GM21515 (cell line): ENCODE measurements around the gene GPR26.
"Not testable (repeated sequence)": the region's sequence is repeated elsewhere in the genome, so short reads cannot be mapped to it uniquely, and the experiment has no call there.

ENCODE experiments used
- ATAC-seq: cut with Tn5 transposase; IDR thresholded peaks from one replicate; pipeline ENCODE4 v1.9.1; 2021; ENCODE audit not compliant: unreplicated experiment

Gene GPR26

DNA sequence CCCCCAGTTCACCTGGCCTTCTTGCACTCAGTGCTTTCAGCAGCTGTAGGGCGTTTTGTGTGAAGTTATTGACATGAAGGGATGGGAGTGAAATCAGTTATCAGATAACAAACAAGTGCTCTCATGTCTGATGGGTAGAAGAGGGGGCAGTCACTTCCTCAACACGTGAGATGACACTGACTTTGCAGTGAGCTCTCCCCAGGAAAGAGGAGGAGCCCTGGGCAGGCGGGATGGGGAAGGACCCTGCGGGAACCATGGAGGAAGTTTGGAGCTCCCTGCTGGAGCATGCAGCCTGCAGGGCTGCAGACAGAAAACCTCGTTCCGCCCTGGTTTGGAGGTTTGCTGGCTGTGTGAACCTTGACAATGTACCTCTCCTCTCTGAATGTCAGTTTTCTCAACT is 38.7 kb downstream of the GPR26 start:
- no peak for ATAC-seq

GRCh38 chr10:123706236-123706635 is 40.1 kb downstream of the GPR26 start:
- no peak for ATAC-seq

- ATAC-seq = no peak
Observed at GRCh38 chr10:123715546-123715945, 49.4 kb downstream of the GPR26 start.

DNA sequence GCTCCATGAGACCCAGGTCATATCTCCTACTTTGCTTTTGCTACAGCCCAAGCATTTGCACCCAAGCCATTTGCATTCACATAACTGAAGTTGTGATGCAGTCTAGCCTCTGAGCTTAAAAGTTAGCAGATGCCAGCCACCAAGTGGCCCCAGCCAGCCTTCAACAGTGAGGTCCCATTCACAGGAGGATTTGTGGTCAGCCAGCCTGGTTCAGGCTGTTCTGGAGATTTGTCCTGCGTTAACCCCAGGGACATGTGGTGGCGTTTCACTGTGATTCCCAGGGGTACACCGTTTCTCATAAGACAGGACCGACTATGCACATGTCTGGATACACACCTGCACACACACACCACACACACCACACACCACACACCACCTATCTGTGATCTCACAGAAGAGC is 51.2 kb downstream of the GPR26 start:
- ATAC-seq = no peak

- no peak for ATAC-seq
Observed at GRCh38 chr10:123718544-123719060, 52.4 kb downstream of the GPR26 start.

- ATAC-seq = no peak
Observed at GRCh38 chr10:123720536-123720935, 54.4 kb downstream of the GPR26 start.

GRCh38 chr10:123721441-123722049 is 55.4 kb downstream of the GPR26 start:
- ATAC-seq = no peak

GRCh38 chr10:123722351-123722750 is 56.2 kb downstream of the GPR26 start:
- ATAC-seq = no peak

DNA sequence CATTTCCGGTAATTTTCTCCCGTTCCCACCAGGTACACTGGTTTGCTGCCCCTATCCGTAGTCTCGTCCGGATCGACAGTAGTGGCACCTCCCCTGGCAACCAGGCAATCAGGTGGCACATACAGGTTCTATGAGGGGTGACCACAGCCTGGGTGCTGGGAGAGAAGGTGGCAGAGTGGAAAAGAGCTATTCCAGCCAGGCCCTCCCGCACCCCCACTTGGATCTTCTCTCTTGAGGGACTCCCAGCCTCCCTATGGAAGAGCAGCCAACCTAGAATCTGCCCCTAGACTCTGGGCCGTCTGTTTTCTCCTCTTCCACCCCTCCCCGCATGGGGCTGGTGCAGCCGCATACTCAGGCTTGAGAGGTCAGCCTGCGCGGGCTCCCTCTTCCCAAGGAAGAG is 58.6 kb downstream of the GPR26 start:
- ATAC-seq = no peak

DNA sequence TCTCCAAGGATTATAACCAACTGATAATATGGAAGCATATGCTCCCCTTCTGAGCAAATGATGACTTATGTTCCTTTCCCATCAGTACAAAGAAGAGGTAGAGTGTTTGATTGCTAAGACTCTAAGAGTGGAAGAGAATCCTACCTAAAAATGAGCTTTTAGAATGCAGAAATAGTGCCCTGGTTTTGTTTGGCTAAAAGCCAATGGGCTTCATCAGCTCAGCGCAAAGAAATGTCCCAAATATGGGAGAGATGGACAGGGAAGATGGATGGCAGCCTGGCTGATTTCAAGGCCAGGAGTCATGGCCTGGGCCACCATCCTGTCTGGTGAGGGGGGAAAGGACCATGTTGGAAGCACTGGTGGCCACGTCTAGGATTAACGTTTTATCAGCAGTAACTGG is 60.2 kb downstream of the GPR26 start:
- no peak for ATAC-seq

DNA sequence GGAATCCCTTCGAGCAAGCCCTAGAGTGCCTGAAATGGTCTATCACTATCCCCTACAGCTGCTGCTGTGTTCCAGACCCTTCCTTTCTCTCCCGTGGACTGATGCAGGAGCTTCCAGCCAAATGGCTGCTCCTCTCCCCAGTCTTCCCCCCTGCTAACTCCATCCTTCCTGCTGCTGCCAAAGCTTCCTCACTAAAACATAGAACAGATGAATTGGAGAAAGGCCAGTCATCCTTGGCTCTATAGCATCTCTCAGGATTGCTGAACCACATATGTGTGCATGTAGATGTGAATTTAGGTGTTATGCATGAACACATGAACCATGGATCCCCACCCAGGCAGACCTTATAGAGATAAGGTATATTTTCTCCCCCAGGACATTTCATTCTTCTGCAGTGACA is 60.7 kb downstream of the GPR26 start:
- ATAC-seq = no peak

- ATAC-seq = no peak
Observed at GRCh38 chr10:123729523-123729922, 63.4 kb downstream of the GPR26 start.

GRCh38 chr10:123736917-123737316 is 70.8 kb downstream of the GPR26 start:
- not testable (repeated sequence) for ATAC-seq

- no peak for ATAC-seq
Observed at GRCh38 chr10:123741146-123741545, 75.0 kb downstream of the GPR26 start.

DNA sequence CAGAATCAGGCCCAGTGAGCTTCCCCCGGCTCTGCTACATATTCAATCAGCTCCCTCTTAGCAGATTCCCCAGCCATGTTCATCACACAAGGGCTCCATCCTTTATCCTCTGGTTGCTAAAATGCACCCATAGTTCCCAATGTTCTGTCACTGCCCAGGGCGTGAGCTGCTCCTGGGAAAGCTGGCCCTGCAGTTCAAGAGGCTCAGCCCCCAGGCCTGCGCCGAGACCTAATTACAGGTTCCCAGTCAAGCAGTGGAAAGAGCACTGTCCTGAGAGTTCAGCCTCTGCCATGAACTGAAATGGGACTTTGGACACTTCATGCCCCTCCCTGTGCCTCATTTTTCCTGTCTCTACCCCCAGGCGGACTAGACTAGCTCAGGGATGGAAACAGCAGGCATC is 75.6 kb downstream of the GPR26 start:
- ATAC-seq = no peak

GRCh38 chr10:123742751-123743440 is 76.7 kb downstream of the GPR26 start:
- no peak for ATAC-seq

GRCh38 chr10:123743441-123744223 is 77.5 kb downstream of the GPR26 start:
- no peak for ATAC-seq

DNA sequence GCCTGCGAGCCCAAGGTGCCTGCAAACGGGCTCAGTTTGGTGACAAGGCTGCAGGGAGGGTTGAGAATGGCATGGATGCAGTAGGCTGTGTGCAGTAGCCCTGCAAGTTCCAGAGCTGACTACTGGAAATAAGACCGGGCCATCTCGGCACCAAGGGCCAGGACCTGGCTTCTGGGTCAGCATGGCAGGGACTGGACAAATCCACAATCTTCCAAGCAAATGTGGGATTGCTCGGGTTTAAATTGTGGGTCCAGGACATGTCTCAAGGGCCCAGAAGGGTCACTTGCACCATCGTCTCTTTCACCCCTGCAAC is 78.0 kb downstream of the GPR26 start:
- ATAC-seq = no peak
